ENCODE results near the gene ATF1.

The ATF1 gene

GRCh38 chr12:50776749-50777728 is 13.1 kb downstream of the ATF1 start:
- H3K4me3 ChIP-seq (replicated peaks; ENCODE audit: low read depth, low read length): no peak overlapping the region
- DNase-seq (ENCODE audit: extremely low read depth, low read depth): no peak
- TF ChIP-seq, protein P1, sequence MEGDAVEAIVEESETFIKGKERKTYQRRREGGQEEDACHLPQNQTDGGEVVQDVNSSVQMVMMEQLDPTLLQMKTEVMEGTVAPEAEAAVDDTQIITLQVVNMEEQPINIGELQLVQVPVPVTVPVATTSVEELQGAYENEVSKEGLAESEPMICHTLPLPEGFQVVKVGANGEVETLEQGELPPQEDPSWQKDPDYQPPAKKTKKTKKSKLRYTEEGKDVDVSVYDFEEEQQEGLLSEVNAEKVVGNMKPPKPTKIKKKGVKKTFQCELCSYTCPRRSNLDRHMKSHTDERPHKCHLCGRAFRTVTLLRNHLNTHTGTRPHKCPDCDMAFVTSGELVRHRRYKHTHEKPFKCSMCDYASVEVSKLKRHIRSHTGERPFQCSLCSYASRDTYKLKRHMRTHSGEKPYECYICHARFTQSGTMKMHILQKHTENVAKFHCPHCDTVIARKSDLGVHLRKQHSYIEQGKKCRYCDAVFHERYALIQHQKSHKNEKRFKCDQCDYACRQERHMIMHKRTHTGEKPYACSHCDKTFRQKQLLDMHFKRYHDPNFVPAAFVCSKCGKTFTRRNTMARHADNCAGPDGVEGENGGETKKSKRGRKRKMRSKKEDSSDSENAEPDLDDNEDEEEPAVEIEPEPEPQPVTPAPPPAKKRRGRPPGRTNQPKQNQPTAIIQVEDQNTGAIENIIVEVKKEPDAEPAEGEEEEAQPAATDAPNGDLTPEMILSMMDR (IDR thresholded peaks at IDR 0.05; ENCODE audit: low read depth, low read length, missing control alignments): no peak

DNA sequence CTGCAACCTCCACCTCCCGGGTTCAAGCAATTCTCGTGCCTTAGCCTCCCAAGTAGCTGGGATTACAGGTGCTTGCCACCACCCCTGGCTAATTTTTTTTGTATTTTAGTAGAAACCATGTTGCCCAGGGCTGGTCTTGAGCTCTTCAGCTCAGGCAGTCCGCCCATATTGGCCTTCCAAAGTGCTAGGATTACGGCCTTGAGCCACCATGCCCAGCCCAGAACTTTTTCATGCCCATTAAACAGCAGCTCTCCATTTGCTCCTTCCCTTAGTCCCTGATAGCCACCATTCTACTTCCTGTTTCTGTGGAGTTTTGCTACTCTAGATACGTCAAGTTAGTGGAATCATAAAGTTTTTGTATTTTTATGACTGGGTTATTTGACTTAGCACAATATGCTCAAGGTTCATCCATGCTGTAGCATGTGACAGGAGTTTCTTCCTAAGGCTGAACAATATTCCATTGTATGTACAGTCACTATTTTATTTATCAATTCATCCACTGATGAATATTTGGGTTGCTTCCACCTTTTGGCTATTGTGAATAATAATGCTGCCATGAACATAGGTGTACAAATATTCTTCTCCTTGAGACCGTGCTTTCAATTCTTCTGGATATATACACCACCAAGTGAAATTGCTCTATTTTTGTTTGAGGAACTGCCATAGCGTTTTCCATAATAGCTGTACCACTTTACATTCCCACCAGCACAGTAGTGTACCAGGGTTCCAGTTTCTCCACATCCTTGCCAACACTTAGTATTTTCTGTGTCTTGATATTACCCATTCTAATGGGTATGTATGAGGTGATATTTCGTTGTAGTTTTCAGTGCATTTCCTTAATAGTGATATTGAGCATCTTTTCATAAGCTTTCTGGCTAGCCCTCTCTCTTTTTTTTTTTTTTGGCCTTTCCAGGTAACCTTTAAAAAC is 15.0 kb downstream of the ATF1 start:
- TF ChIP-seq, protein P1 (IDR thresholded peaks at IDR 0.05; ENCODE audit: low read depth, low read length, missing control alignments): no peak
- DNase-seq (ENCODE audit: extremely low read depth, low read depth): no peak
- H3K4me3 ChIP-seq (replicated peaks; ENCODE audit: low read depth, low read length): no peak overlapping the region

DNA sequence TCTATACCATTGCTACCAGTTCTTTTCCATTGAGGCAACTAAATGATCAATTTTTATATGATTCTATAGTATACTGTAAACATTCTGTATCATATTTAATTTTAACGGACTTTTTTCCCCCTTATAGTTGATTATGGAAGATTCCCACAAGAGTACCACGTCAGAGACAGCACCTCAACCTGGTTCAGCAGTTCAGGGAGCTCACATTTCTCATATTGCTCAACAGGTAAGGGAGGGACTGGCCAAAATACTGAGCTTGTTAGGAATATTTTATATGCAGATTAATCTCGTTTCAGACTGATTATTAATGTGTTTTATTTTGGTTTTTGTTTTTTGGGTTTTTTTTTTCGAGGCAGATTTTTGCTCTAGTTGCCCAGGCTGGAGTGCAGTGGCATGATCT is 16.1 kb downstream of the ATF1 start:
- no peak overlapping the region for H3K4me3 ChIP-seq (replicated peaks; ENCODE audit: low read depth, low read length)
- TF ChIP-seq, protein P1 (IDR thresholded peaks at IDR 0.05; ENCODE audit: low read depth, low read length, missing control alignments): no peak
- DNase-seq (ENCODE audit: extremely low read depth, low read depth): no peak

GRCh38 chr12:50784501-50784900 is 20.6 kb downstream of the ATF1 start:
- H3K4me3 ChIP-seq (replicated peaks; ENCODE audit: low read depth, low read length): no peak overlapping the region
- TF ChIP-seq, protein P1 (IDR thresholded peaks at IDR 0.05; ENCODE audit: low read depth, low read length, missing control alignments): no peak
- DNase-seq (ENCODE audit: extremely low read depth, low read depth): no peak

- no peak overlapping the region for H3K4me3 ChIP-seq (replicated peaks; ENCODE audit: low read depth, low read length)
- TF ChIP-seq, protein P1 (IDR thresholded peaks at IDR 0.05; ENCODE audit: low read depth, low read length, missing control alignments): no peak
- no peak for DNase-seq (ENCODE audit: extremely low read depth, low read depth)
These were observed 21.6 kb downstream of the ATF1 start for GRCh38 chr12:50785406-50786001.

- DNase-seq (ENCODE audit: extremely low read depth, low read depth): peak; percentile 89
- TF ChIP-seq, protein P1 (IDR thresholded peaks at IDR 0.05; ENCODE audit: low read depth, low read length, missing control alignments): no peak
- H3K4me3 ChIP-seq (replicated peaks; ENCODE audit: low read depth, low read length): peak overlapping the region; percentile 1; the same call in 1 of the 2 replicates
These were observed 22.8 kb downstream of the ATF1 start for GRCh38 chr12:50786498-50787231.
